H1 (cell line): ENCODE measurements around the gene MTMR1. TPM values are rescaled to one million over a fixed set of nuclear protein-coding genes. Genes with fewer than 3 reads are reported as not detected.

Experiments used
- CTCF ChIA-PET: fragments of 300-600 bp; sonication (Branson Sonifier 250); formaldehyde crosslinking; loops from one replicate; lab custom pipeline; 2021; ENCODE audit not compliant: partially characterized antibody; lab: Charles Lee
- POLR2A ChIA-PET: fragments of 300-600 bp; sonication (Branson Sonifier 250); formaldehyde crosslinking; loops from one replicate; lab custom pipeline; 2021; ENCODE audit warnings: inconsistent platforms; ENCODE audit not compliant: partially characterized antibody; lab: Charles Lee
- DNase-seq, 2 experiments: peaks; one replicate each; pipeline versions ENCODE4 v3.0.0 to v3.0.0-alpha.2; 2010 to 2022; ENCODE audit warnings: low spot score in 2 of 2, low read depth in 1 of 2, mixed read lengths in 1 of 2
- FAIRE-seq: peaks from 2 replicates; lab custom pipeline; 2011; peaks lifted over from hg19 to GRCh38; lab: Jason Lieb, UNC
- H2AFZ ChIP-seq: 2 replicates; pipeline ENCODE4 v1.8.1; 2012; ENCODE audit warnings: low read length, inconsistent platforms
- H2AK5ac ChIP-seq: 2 replicates; pipeline ENCODE4 v1.6.1; 2013; ENCODE audit warnings: low read depth, low read length
- H2BK120ac ChIP-seq: replicated peaks from 2 replicates; pipeline ENCODE3; 2013; ENCODE audit warnings: low read depth, low read length, inconsistent platforms
- H2BK12ac ChIP-seq: 2 replicates; pipeline ENCODE4 v1.6.1; 2013; ENCODE audit warnings: low read depth, low read length
- H2BK15ac ChIP-seq: 2 replicates; pipeline ENCODE4 v1.6.1; 2013; ENCODE audit warnings: low read length
- H2BK20ac ChIP-seq: 2 replicates; pipeline ENCODE4 v1.6.1; 2013; ENCODE audit warnings: low read length
- H2BK5ac ChIP-seq: 2 replicates; pipeline ENCODE4 v1.6.1; 2013; ENCODE audit warnings: low read depth, low read length
- H3K14ac ChIP-seq: 2 replicates; pipeline ENCODE4 v1.6.1; 2013; ENCODE audit warnings: inconsistent platforms; ENCODE audit not compliant: insufficient read length
- H3K18ac ChIP-seq: 2 replicates; pipeline ENCODE4 v1.6.1; 2013; ENCODE audit warnings: low read length; ENCODE audit errors: extremely low read depth
- H3K23ac ChIP-seq: 2 replicates; pipeline ENCODE4 v1.6.1; 2013; ENCODE audit warnings: inconsistent platforms; ENCODE audit not compliant: insufficient read length
- H3K23me2 ChIP-seq: 2 replicates; pipeline ENCODE4 v1.6.1; 2013; ENCODE audit warnings: low read depth, low read length
- H3K27ac ChIP-seq: 2 replicates; pipeline ENCODE4 v1.6.1; 2011; ENCODE audit warnings: low read depth, low read length, inconsistent platforms
- H3K27me3 ChIP-seq, 4 experiments: replicated peaks in 1 of 4; 1 replicate in 1 of 4; 2 replicates in 3 of 4; pipeline versions ENCODE4 v1.6.1 to v1.8.1; 2011 to 2013; ENCODE audit warnings: low read length in 3 of 4, mild to moderate bottlenecking in 3 of 4, inconsistent platforms in 2 of 4, mixed read lengths in 2 of 4, moderate library complexity in 1 of 4; ENCODE audit not compliant: control insufficient read depth in 3 of 4, insufficient read depth in 3 of 4; ENCODE audit errors: extremely low read depth in 1 of 4
- H3K36me3 ChIP-seq, 4 experiments: 2 replicates each; pipeline versions ENCODE4 v1.6.1 to v1.8.1; 2011 to 2013; ENCODE audit warnings: mild to moderate bottlenecking in 4 of 4, low read length in 3 of 4, moderate library complexity in 2 of 4, control low read depth in 1 of 4, inconsistent platforms in 1 of 4; ENCODE audit not compliant: insufficient read depth in 4 of 4, control insufficient read depth in 2 of 4
- H3K4ac ChIP-seq: replicated peaks from 2 replicates; pipeline ENCODE3; 2013; ENCODE audit warnings: low read length, low read depth, mixed read lengths, inconsistent platforms; ENCODE audit not compliant: insufficient read length
- H3K4me1 ChIP-seq, 4 experiments: replicated peaks in 1 of 4; 1 replicate in 1 of 4; 2 replicates in 3 of 4; pipeline versions ENCODE4 v1.6.1 to v1.8.1; 2011 to 2013; ENCODE audit warnings: low read length in 3 of 4, inconsistent platforms in 2 of 4, mixed read lengths in 1 of 4; ENCODE audit not compliant: insufficient read depth in 4 of 4, control insufficient read depth in 3 of 4
- H3K4me2 ChIP-seq, 2 experiments: 2 replicates each; pipeline versions ENCODE4 v1.6.1 to v1.8.1; 2011 to 2013; ENCODE audit warnings: low read depth in 2 of 2, low read length in 2 of 2, control low read depth in 1 of 2, inconsistent platforms in 1 of 2, mild to moderate bottlenecking in 1 of 2; ENCODE audit not compliant: insufficient read depth in 1 of 2
- H3K4me3 ChIP-seq, 4 experiments: fragments of 200-600, 300-600 bp in 1 of 4; sonication (generic), shearing (Covaris generic), sonication (Bioruptor Twin) in 1 of 4; 2 replicates each; pipeline versions ENCODE4 v1.5.1 to v1.8.1; 2011 to 2016; ENCODE audit warnings: low read length in 4 of 4, low read depth in 3 of 4, control low read depth in 2 of 4, inconsistent platforms in 2 of 4, mild to moderate bottlenecking in 2 of 4, mixed read lengths in 1 of 4, moderate library complexity in 1 of 4; ENCODE audit not compliant: insufficient read depth in 2 of 4; ENCODE audit errors: extremely low read depth in 1 of 4
- H3K56ac ChIP-seq: replicated peaks from 2 replicates; pipeline ENCODE3; 2013; ENCODE audit warnings: low read depth, mild to moderate bottlenecking, mixed read lengths, low read length, inconsistent platforms; ENCODE audit not compliant: insufficient read length
- H3K79me1 ChIP-seq: 2 replicates; pipeline ENCODE4 v1.6.1; 2013; ENCODE audit warnings: low read depth, low read length, control low read depth
- H3K79me2 ChIP-seq, 2 experiments: 2 replicates each; pipeline versions ENCODE4 v1.6.1 to v1.8.1; 2012 to 2013; ENCODE audit warnings: low read length in 2 of 2, mild to moderate bottlenecking in 2 of 2, inconsistent platforms in 1 of 2; ENCODE audit not compliant: insufficient read depth in 2 of 2, control insufficient read depth in 1 of 2
- H3K9ac ChIP-seq, 4 experiments: replicated peaks in 1 of 4; 1 replicate in 1 of 4; 2 replicates in 3 of 4; pipeline versions ENCODE4 v1.6.1 to v1.8.1; 2011 to 2013; ENCODE audit warnings: low read depth in 3 of 4, low read length in 3 of 4, control low read depth in 2 of 4, mild to moderate bottlenecking in 2 of 4, moderate library complexity in 2 of 4, inconsistent platforms in 1 of 4; ENCODE audit errors: extremely low read depth in 1 of 4
- H3K9me3 ChIP-seq, 2 experiments: 2 replicates each; pipeline versions ENCODE4 v1.6.1 to v1.8.1; 2012 to 2013; ENCODE audit warnings: mild to moderate bottlenecking in 2 of 2, moderate library complexity in 2 of 2, control low read depth in 1 of 2, inconsistent platforms in 1 of 2, low read depth in 1 of 2, low read length in 1 of 2, mixed read lengths in 1 of 2; ENCODE audit not compliant: insufficient read depth in 2 of 2
- H4K20me1 ChIP-seq, 2 experiments: replicated peaks in 1 of 2; 2 replicates each; pipeline versions ENCODE3 to v1.8.1; 2011 to 2013; ENCODE audit warnings: inconsistent platforms in 2 of 2, low read length in 2 of 2, mild to moderate bottlenecking in 1 of 2; ENCODE audit not compliant: insufficient read depth in 2 of 2, control insufficient read depth in 1 of 2
- H4K5ac ChIP-seq: 2 replicates; pipeline ENCODE4 v1.6.1; 2013; ENCODE audit warnings: low read length, low read depth, mixed read lengths, inconsistent platforms; ENCODE audit not compliant: insufficient read length
- H4K8ac ChIP-seq: 2 replicates; pipeline ENCODE4 v1.8.0; 2013; ENCODE audit warnings: mild to moderate bottlenecking, moderate library complexity, low read length, inconsistent platforms; ENCODE audit not compliant: insufficient read depth; ENCODE audit errors: extremely low read depth
- H4K91ac ChIP-seq: replicated peaks from 2 replicates; pipeline ENCODE3; 2013; ENCODE audit warnings: low read length, mixed read lengths, inconsistent platforms; ENCODE audit not compliant: insufficient read length
- ASH2L ChIP-seq: fragments of 200-600, 300-600 bp; sonication (generic); IDR thresholded peaks from one replicate; pipeline ENCODE4 v1.7.1; 2017; ENCODE audit warnings: low read length
- ATF3 ChIP-seq: IDR thresholded peaks from 2 replicates; pipeline ENCODE4 v1.6.1; 2011; ENCODE audit warnings: low read depth, mild to moderate bottlenecking, low read length; ENCODE audit not compliant: insufficient read depth
- CBX5 ChIP-seq: fragments of 300-800, 300-1000 bp; sonication (generic); IDR thresholded peaks from 2 replicates; pipeline ENCODE4 v1.7.1; 2016; ENCODE audit warnings: antibody characterized with exemption, low read length, low read depth
- CTBP2 ChIP-seq: IDR thresholded peaks from 2 replicates; pipeline ENCODE4 v1.7.0; 2011; ENCODE audit warnings: borderline replicate concordance, mild to moderate bottlenecking, moderate library complexity, mixed read lengths, low read length; ENCODE audit not compliant: insufficient read depth, insufficient read length
- GABPA ChIP-seq: IDR thresholded peaks from 2 replicates; pipeline ENCODE4 v1.6.1; 2011; ENCODE audit warnings: mild to moderate bottlenecking, low read length, moderate library complexity, borderline replicate concordance; ENCODE audit not compliant: insufficient read depth
- GTF2F1 ChIP-seq: IDR thresholded peaks from 2 replicates; pipeline ENCODE4 v1.6.1; 2012; ENCODE audit warnings: low read depth, low read length, improper control_type of control experiment, borderline replicate concordance
- KDM4A ChIP-seq: IDR thresholded peaks from one replicate; pipeline ENCODE4 v1.7.1; 2012; ENCODE audit warnings: low read depth, mild to moderate bottlenecking, moderate library complexity, low read length, inconsistent platforms; ENCODE audit not compliant: severe bottlenecking
- MAX ChIP-seq: IDR thresholded peaks from 2 replicates; pipeline ENCODE4 v1.6.1; 2012; ENCODE audit warnings: inconsistent platforms
- POLR2AphosphoS5 ChIP-seq: IDR thresholded peaks from 2 replicates; pipeline ENCODE4 v1.6.1; 2011; ENCODE audit warnings: low read depth, low read length
- RBBP5 ChIP-seq: IDR thresholded peaks from 2 replicates; pipeline ENCODE4 v1.7.1; 2012; ENCODE audit warnings: low read depth, mild to moderate bottlenecking, inconsistent platforms, low read length, moderate library complexity, borderline replicate concordance
- SAP30 ChIP-seq: fragments of 300-600 bp; sonication (generic); IDR thresholded peaks from 2 replicates; pipeline ENCODE4 v1.7.1; 2012; ENCODE audit warnings: low read length, moderate library complexity, mild to moderate bottlenecking, inconsistent platforms; ENCODE audit not compliant: insufficient read depth, insufficient replicate concordance
- SIN3A ChIP-seq, 2 experiments: IDR thresholded peaks in 1 of 2; conservative IDR thresholded peaks in 1 of 2; 2 replicates each; pipeline ENCODE4 v1.6.1; 2011 to 2012; ENCODE audit warnings: low read length in 2 of 2, improper control_type of control experiment in 1 of 2, low read depth in 1 of 2, mild to moderate bottlenecking in 1 of 2
- SRF ChIP-seq: IDR thresholded peaks from 2 replicates; pipeline ENCODE4 v1.6.1; 2011; ENCODE audit warnings: mild to moderate bottlenecking, low read depth, low read length, moderate library complexity
- WGBS, 2 experiments: shearing (Covaris generic) in 1 of 2; methylation state at CpG; one replicate each; pipeline versions ENCODE4 v1.1.6 to v1.1.7; 2013 to 2015; ENCODE audit warnings: low lambda C conversion rate in 2 of 2, mixed read lengths in 2 of 2, inconsistent platforms in 1 of 2, low coverage in 1 of 2, missing lambda C conversion rate in 1 of 2; ENCODE audit not compliant: insufficient replicate concordance in 2 of 2, insufficient coverage in 1 of 2, insufficient read length in 1 of 2; ENCODE audit errors: extremely low coverage in 1 of 2, missing lambda C conversion rate in 1 of 2; 5-methylcytosine and 5-hydroxymethylcytosine counted together
- polyA plus RNA-seq, 7 experiments: library from polyadenylated mRNA; depleted of rRNA in 3 of 7; stranded (reverse) in 5 of 7; unstranded in 2 of 7; fragments of >200 nt in 5 of 7; fragments of 200-250 nt in 2 of 7; gene quantifications; 1 replicate in 5 of 7; 2 replicates in 1 of 7; 4 replicates in 1 of 7; pipeline versions ENCODE4 v1.2.1 to v1.2.3, GENCODE V29; 2011 to 2013; ENCODE audit warnings: missing spikeins in 2 of 7, mixed read lengths in 2 of 7
- total RNA-seq: library from RNA; stranded (reverse); fragmentation: NEBNext Ultra II Directional; extraction: Animal tissue kit (Norgen Biotek cat#: 25700); gene quantifications from 2 replicates; pipeline ENCODE4 v1.2.1, GENCODE V29; 2021

Gene MTMR1
- total and polyA plus RNA-seq, 2 of the 8 experiments (the other 6 are each of a cell fraction or from before 2014, with no cell fraction given), result 15.1 to 23.8 TPM

DNA sequence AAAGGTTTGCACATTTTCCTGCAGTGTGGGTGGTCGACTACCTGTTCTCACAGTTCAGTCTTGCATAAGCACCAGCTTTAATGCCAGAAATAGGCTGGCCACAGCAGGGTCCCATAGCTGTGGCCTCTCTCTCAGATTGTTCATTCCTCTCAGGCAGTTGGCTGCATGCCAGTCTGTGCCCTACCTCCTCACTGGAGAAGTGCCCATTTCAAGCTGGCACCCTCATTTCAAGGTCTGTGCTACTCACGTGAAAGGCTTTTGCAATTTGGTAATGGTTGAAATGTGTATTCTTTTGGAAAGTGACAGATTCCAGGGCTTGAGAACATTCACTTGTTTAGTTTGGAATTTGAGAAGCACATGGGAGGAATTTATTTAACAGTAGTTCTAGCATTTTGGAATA, 28.9 kb upstream of the MTMR1 start:
- Histone ChIP-seq H2AK5ac (no peak overlapping the region), H3K79me2 (no peaks in the 10 kb centered on the region), H4K20me1 (no peaks in the 10 kb centered on the region), H2BK120ac (no peak overlapping the region), H3K14ac (no peak overlapping the region), H3K4me1 (no peaks in the 10 kb centered on the region), H3K79me1 (no peaks in the 10 kb centered on the region), H3K36me3 (peaks cover 0 to 9% (median 2%) of the 10 kb centered on the region in 4 experiments; a peak in 2 of 8 replicates), H4K91ac (no peak overlapping the region), H3K9ac (no peak overlapping the region), H3K18ac (no peak overlapping the region), H2BK5ac (no peak overlapping the region), H3K23ac (no peak overlapping the region), H3K4me2 (no peak overlapping the region), H2BK20ac (no peak overlapping the region), H3K27ac (no peak overlapping the region), H2AFZ (no peak overlapping the region), H3K27me3 (no peaks in the 10 kb centered on the region), H3K56ac (no peak overlapping the region), H3K23me2 (no peaks in the 10 kb centered on the region), H2BK12ac (no peak overlapping the region), H3K4me3 (no peak overlapping the region), H3K9me3 (no peaks in the 10 kb centered on the region), H4K5ac (no peak overlapping the region), H2BK15ac (no peak overlapping the region), H3K4ac (no peak overlapping the region), H4K8ac (no peak overlapping the region)
- POLR2A ChIA-PET, result no interaction called here
- DNase-seq (no peak), FAIRE-seq (no peak)
- WGBS, 2 experiments, result 93% methylated on average over 2 of the region's 2 CpGs; no CpG with 5 or more reads in 1 of the 2 experiments
- CTCF ChIA-PET, result no interaction called here
- no peak for TF ChIP-seq CBX5
- no peak for TF ChIP-seq SAP30
- no peak for TF ChIP-seq RBBP5
- no peak for TF ChIP-seq GABPA
- no peak for TF ChIP-seq MAX
- TF ChIP-seq SIN3A (conservative IDR thresholded peaks at IDR 0.05 in 1 of 2, IDR thresholded peaks at IDR 0.05 in 1 of 2; ENCODE audit: low read depth in 1 of 2, low read length in 2 of 2), result no peak
- no peak for TF ChIP-seq ATF3
- TF ChIP-seq KDM4A, result no peak
- TF ChIP-seq CTBP2, result no peak
- TF ChIP-seq SRF, result no peak
- no peak for TF ChIP-seq GTF2F1
- TF ChIP-seq POLR2AphosphoS5, result no peak
- no peak for TF ChIP-seq ASH2L
